Thyroid gland (tissue), 4 donors: ENCODE measurements around the gene GATD1.

ENCODE experiments used
- CTCF ChIP-seq, 6 experiments: fragments of 200-600 bp in 3 of 6; fragments of 450-650 bp in 3 of 6; sonication (generic) in 3 of 6; IDR thresholded peaks; one replicate each; pipeline ENCODE4 v1.5.1; 2016 to 2019; ENCODE audit warnings: antibody characterized with exemption in 6 of 6, mild to moderate bottlenecking in 2 of 6, inconsistent platforms in 1 of 6, moderate library complexity in 1 of 6
- POLR2A ChIP-seq, 2 donors: fragments of 450-650 bp; IDR thresholded peaks; one replicate each; pipeline ENCODE4 v1.6.1; 2017; ENCODE audit warnings: antibody characterized with exemption in 2 of 2, mild to moderate bottlenecking in 2 of 2, moderate library complexity in 1 of 2

GRCh38 chr11:808427-809286 is 31.4 kb upstream of the GATD1 start:
- TF ChIP-seq POLR2A (IDR thresholded peaks at IDR 0.05) (no peak), CTCF (IDR thresholded peaks at IDR 0.05) (no peak)
